ENCODE measurements around the gene KIF16B.

GRCh38 chr20:16588241-16588640 is 15.0 kb upstream of the KIF16B start:
- TF ChIP-seq EZH2phosphoT487 (IDR thresholded peaks at IDR 0.05; ENCODE audit: low read depth) = no peak
- TF ChIP-seq, protein P1, sequence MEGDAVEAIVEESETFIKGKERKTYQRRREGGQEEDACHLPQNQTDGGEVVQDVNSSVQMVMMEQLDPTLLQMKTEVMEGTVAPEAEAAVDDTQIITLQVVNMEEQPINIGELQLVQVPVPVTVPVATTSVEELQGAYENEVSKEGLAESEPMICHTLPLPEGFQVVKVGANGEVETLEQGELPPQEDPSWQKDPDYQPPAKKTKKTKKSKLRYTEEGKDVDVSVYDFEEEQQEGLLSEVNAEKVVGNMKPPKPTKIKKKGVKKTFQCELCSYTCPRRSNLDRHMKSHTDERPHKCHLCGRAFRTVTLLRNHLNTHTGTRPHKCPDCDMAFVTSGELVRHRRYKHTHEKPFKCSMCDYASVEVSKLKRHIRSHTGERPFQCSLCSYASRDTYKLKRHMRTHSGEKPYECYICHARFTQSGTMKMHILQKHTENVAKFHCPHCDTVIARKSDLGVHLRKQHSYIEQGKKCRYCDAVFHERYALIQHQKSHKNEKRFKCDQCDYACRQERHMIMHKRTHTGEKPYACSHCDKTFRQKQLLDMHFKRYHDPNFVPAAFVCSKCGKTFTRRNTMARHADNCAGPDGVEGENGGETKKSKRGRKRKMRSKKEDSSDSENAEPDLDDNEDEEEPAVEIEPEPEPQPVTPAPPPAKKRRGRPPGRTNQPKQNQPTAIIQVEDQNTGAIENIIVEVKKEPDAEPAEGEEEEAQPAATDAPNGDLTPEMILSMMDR (IDR thresholded peaks at IDR 0.05; ENCODE audit: low read depth, low read length) = no peak
